Hematopoietic multipotent progenitor cell treated with erythropoietin and hydrocortisone succinate and interleukin-3 and kit ligand, for 17 days (in vitro differentiated cells): ENCODE measurements around the gene ABCA2.
"Not testable (repeated sequence)": the region's sequence is repeated elsewhere in the genome, so short reads cannot be mapped to it uniquely, and the experiment has no call there.

Experiments used
- DNase-seq: peaks from one replicate; pipeline ENCODE4 v3.0.0-alpha.2; 2015; ENCODE audit warnings: low spot score

Gene ABCA2

DNA sequence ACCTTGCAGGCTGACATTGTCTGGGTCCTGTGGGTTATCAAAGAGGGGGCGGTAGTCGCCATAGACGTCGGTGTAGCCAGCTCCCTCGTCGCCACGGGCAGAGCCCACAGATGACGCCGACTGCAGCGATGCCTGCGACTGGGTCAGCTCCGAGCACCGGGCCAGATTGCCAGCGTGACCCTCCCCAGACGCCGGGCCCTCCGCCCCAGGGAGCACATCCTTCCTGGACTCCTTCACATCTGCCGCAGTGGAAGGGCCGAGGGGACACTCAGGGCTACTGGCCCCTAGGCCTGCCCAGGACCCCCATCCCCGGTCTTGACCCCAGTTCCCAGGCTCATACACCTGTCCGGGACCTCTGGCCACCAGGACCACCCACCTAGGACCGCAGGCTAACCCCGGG lies 13.9 kb downstream of the ABCA2 start:
- DNase-seq, result no peak

DNA sequence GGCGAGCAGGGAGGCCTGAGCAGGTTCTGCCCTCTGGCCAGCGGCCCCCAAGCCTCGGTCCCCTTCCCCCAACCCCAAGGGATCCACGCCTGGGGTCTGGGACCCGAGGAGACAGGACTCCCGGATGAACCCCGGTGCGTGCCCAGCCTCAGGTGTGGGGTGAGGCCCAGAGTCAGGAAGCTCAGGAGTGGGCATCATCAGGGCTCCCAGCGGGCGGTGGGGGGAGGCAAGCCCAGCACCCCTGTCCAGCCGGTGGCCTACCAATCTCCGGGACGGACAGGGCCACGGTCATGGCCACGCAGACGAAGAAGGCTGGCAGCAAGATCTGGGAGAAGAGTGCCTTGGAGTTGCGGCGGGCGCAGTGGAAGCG lies 14.5 kb downstream of the ABCA2 start:
- no peak for DNase-seq

DNA sequence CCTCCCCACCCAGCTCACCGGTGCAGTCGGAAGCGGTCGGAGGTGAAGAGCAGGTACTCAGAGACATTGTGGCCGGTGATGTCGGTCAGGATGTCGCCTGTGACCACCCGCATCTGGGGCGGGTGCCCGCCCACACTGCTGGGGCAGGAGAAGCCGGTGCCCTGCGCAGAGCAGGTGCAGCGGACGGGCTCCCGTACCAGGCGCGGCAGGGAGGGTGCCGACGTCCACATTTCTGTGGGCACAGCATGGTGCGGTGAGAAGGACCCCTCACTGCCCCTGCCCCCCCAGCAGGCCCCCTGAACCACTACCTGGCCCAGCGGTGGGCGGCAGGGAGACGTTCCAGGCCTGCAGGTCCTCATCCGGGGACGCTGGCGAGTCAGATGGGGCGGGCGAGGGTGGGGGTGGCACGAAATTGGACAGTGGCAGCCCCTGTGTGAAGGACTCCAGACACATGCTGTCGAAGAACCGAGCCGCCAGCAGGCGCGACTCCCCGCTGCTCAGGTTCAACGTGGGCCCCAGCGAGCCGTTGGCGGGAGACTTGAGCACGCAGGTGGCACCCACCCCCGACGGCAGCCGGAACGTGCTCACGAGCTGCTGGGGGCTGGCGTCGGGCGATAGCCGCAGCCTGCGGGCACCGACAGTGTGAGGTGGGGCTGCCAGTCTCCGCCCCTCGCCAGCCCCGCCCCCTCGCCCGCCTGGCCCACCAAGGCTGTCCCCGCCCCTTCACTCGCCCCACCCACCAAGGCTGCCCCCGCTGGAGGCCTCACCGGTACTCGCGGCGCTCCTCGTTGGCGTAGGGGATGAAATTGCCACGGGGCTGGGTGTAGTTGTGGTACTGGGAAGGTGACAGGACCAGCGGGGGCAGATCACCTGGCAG lies 15.1 kb downstream of the ABCA2 start:
- DNase-seq, result no peak

DNA sequence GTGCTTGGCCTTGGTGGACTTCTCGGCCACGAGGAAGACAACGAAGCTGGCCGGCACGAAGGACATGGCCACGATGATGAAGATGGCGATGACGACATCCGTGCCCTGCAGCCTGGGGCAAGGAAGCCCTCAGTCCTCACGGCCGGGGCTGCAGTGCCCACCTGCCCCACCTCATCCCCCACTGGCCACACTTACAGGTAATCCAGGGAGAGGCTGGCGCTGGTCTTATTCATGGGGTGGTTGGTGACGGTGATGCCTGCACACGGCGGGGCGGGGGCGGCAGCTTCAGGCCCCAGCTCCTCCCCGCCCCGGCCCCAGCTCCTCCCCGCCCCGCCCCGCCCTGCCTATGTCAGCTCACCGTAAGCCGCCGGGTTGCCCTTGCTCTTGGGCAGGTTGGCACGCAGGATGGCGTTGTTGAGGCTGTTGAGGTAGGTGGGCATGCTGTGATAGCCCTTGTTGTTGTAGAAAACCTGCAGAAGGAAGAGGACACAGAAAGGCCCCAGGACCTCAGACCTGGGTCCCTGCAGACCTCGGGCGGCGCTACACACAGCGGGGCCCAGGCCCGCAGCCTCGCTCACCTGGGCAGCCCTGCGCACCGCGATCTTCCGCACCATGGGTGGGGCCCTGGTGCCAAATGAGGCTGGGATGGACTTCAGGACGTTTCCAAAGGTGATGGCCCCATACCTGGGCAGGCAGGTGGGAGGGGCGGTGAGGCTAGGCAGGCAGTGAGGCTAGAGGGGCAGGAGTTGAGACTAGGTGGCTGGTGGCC lies 15.9 kb downstream of the ABCA2 start:
- no peak for DNase-seq

DNA sequence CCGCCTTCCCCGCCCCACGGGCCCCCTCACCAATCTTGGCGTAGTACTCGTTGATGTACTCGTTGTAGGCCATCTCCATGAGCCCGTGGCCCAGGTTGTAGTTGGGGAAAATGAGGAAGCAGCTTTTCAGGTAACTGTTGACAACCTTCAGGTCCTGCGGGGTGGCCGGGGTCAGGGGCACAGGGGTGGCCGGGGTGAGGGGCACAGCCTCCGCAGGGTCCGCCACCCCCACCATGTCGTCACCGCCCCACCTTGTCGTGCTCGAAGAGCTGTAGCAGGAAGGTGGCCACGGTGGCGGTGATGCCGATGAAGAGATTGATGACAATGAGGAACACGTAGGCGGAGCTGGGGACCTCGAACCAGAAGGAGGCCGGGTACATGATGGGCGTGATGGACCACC lies 16.9 kb downstream of the ABCA2 start:
- DNase-seq, result no peak

DNA sequence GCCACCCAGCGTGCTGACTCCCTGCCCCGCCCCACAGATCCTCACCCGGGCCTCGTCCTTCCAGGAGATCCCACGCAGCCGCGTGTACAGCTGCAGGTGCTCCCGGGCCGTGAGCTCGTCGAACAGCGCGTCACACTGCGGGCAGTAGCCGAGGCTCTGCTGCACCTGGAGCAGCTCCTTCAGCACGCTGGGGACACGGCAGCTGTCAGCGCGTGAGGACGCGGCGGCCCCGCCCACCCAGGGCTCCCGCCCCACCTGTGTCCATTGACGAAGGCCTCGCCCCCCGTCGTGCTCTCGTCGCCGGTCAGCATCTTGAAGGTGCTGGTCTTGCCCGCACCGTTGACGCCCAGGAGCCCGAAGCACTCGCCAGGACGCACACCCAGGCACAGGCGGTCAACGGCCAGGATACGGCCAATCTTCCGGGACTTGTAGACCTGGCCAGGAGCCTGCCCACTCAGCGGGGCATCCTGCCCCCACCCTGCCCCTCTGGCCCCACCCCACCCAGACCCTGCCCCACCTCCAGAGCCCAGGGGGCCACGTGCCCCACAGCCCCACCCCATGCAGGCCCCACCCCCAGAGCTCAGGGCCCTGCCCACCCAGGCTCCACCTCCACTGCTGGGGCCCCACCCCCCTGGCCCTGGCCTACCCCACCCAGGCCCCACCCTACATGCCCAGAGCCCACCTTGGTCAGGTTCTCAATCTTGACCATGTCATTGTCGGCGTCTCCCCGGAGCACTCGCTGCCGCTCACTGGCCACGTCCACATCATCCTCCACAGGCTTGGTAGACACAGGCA lies 17.9 kb downstream of the ABCA2 start:
- no peak for DNase-seq

GRCh38 chr9:137009217-137009616 lies 18.8 kb downstream of the ABCA2 start:
- DNase-seq, result no peak

DNA sequence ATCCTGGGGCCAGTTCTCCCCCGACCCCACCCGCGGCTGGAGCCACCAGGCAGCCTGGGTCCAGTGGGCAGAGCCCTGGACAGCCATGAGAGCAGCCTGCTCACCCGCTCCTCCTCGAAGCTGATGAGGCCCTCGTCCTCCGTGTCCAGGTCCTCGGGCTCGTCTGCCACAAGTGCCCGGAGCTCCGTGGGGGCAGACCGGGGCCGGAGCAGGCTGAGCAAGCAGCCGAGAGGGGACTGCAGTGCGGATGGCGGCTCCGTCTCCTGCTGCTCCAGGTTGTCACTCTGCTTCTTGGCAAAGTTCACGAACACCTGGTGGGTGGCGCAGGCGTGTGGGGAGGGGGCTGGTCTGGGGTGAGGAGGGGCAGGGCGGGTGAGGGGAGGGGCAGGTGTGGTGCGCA lies 19.7 kb downstream of the ABCA2 start:
- no peak for DNase-seq

GRCh38 chr9:137007816-137008270 lies 20.2 kb downstream of the ABCA2 start:
- DNase-seq, result no peak

DNA sequence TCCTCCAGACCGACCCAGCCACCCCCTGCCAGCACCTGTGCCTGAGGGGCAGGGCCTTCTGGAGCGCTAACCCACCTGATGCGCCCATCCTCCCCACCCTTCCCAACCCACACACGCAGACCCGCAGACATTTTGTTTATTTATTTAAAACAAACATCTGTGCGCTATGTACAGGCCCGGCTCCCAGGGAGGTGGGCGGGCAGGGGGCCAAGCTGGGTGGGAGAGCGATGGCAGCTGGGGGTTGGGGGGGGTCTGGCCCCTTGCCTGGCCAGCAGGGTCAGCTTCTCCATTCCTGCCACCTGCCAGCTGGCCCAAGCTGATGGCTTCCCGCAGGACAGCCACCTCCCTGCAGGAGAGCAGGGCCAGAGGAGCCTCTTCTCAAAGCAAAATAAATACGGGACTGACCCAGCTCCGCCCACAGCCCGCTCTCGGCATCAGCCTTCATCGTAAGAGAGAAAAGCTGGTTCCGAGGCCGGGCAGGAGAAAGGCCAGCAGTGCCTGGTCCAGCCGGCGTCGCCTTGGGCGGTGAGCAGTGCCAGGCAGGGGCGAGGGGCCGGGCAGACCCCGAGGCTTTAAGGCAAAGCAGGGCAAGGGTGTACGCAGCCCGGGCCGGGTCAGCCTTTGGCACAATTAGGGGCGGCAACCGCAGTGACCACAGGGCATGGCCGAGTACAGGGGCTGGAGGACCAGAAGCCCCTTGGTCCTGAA lies 20.8 kb downstream of the ABCA2 start:
- no peak for DNase-seq

- no peak for DNase-seq
These were observed 21.7 kb downstream of the ABCA2 start for GRCh38 chr9:137006116-137007003.

GRCh38 chr9:137004285-137004684 lies 23.8 kb downstream of the ABCA2 start:
- DNase-seq, result not testable (repeated sequence)

DNA sequence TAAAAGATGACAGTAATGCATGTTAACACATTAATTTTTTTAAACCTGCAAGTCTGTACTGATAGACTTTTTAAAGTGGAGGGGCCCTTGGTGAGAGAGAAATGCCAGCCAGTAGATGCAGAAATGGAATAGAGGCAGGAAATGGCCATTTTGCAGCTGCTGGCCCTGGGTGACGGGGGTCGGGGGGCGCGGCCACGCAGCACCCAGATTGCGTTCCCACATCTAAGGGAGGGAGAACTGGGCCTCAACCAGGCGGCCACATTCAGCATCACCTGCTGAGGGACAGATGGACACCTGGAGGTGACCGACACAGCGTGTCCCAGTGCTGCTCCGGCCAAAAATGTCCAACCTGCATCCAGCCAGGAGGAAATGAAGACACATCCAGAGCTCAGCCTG lies 25.4 kb downstream of the ABCA2 start:
- DNase-seq, result no peak

DNA sequence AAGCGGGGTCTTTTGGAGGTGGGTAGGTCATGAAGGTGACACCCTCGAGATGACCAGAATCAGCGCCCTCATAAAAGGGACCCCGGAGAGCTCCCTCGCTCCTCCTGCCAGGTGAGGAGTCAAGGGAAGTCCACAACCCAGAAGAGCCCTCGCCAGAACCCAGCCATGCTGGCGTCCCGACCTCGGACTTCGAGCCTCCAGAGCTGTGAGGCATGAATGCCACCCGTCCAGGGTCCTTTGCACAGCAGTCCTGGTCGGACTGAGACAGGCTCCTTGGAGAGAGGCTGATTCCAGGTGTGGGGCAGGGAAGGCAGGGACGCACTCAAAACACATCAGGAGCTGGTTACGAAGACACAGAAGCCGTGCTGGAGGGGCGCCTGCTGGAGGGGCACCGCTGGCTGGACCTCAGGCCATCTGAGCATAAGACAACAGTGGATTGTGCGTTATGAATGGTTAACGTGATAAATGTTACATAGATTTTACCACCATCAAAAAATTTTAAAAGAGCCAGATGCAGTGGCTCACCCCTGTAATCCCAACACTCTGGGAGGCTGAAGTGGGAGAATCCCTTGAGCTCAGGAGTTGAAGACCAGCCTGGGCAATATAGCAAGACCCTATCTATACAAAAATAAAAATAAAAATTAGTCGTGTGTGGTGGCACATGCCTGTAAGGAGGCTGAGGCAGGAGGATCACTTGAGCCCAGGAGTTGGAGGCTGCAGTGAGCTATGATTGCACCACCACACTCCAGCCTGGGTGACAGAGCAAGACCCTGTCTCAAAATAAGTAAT lies 26.0 kb downstream of the ABCA2 start:
- DNase-seq, result no peak

- DNase-seq, result no peak
These were observed 27.7 kb downstream of the ABCA2 start for GRCh38 chr9:137000177-137000930.

DNA sequence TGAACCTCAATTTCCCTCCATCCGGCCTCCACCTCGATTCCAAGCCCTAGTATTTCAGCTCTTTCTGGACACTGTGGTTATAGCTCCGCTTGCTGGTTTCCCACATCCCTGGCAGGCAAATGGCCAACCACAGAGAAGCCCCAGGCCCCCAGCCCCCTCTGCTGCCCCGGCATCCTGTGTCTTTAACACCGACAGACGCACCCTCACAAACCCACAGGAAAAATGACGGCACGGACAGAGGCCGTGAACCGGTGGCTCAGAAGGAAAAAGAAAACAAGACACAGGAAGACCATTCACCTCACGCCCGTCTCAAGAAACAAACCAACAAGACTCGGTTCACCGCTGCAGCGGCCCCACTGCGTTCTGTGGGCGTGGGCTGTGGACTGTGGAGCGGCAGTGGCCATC lies 30.2 kb downstream of the ABCA2 start:
- DNase-seq, result no peak

- no peak for DNase-seq
These were observed 30.7 kb downstream of the ABCA2 start for GRCh38 chr9:136997371-136997770.

- DNase-seq, result no peak
These were observed 31.4 kb downstream of the ABCA2 start, which contains the start of gene CLIC3 for GRCh38 chr9:136996361-136997292. TSS of gene CLIC3 (minus strand) at chr9:136996568. CDS start at chr9:136996543, 25 bp downstream.
